Neural crest cell (in vitro differentiated cells): ENCODE results near the gene CCDC148. TPM values are rescaled to one million over a fixed set of nuclear protein-coding genes. Genes with fewer than 3 reads are reported as not detected.

Experiments used
- DNase-seq: peaks from one replicate; pipeline ENCODE4 v3.0.0; 2021; ENCODE audit warnings: low read depth, mixed read lengths, low spot score
- H3K27ac Mint-ChIP-seq: one replicate; pipeline ENCODE4 v1.8.0; 2021; ENCODE audit warnings: mild to moderate bottlenecking, mixed read lengths; ENCODE audit not compliant: unreplicated experiment
- H3K27me3 Mint-ChIP-seq: 2 replicates; pipeline ENCODE4 v1.8.0; 2021; ENCODE audit warnings: low read depth, mild to moderate bottlenecking, mixed read lengths
- H3K36me3 Mint-ChIP-seq: 2 replicates; pipeline ENCODE4 v1.8.0; 2021; ENCODE audit warnings: low read depth, mild to moderate bottlenecking, mixed read lengths
- H3K4me1 Mint-ChIP-seq: 2 replicates; pipeline ENCODE4 v1.8.0; 2021; ENCODE audit warnings: mixed read lengths
- H3K4me3 Mint-ChIP-seq: one replicate; pipeline ENCODE4 v1.8.0; 2021; ENCODE audit warnings: mild to moderate bottlenecking, mixed read lengths
- H3K9me3 Mint-ChIP-seq: 2 replicates; pipeline ENCODE4 v1.8.0; 2021; ENCODE audit warnings: mixed read lengths
- total RNA-seq: library from RNA; stranded (reverse); gene quantifications from 2 replicates; pipeline ENCODE4 v1.2.1, GENCODE V29; 2021
- TF ChIP-seq, protein P1 (sequence below): fragments of 200-600 bp; sonication (generic); conservative IDR thresholded peaks from 2 replicates; pipeline ENCODE4 v1.5.0; 2021; ENCODE audit warnings: antibody characterized with exemption, mild to moderate bottlenecking

CCDC148 gene
- total RNA-seq, 1 donor from 2014 or later, result 1.8 TPM

DNA sequence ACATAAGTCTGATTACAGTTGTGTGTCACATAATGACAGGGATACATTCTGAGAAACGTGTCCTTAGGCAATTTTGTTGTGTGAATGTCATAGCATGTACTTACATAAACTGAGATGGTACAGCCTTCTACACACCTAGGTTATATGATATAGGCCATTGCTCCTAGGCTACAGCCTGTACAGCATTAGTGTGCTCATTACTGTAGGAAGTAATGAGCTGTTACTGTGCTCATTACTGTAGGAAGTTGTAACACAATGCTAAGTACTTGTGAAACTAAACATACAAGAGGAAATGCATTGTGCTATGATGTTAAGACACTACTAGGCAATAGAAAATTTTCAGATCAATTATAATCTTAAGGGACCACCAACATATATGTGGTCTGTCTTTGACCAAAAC is 282.1 kb downstream of the CCDC148 start:
- Mint-ChIP-seq H3K27ac (no peak overlapping the region), H3K4me3 (no peak overlapping the region), H3K4me1 (no peaks in the 10 kb centered on the region), H3K36me3 (no peaks in the 10 kb centered on the region), H3K9me3 (no peaks in the 10 kb centered on the region), H3K27me3 (no peaks in the 10 kb centered on the region)
- no peak for DNase-seq
- TF ChIP-seq, protein P1, sequence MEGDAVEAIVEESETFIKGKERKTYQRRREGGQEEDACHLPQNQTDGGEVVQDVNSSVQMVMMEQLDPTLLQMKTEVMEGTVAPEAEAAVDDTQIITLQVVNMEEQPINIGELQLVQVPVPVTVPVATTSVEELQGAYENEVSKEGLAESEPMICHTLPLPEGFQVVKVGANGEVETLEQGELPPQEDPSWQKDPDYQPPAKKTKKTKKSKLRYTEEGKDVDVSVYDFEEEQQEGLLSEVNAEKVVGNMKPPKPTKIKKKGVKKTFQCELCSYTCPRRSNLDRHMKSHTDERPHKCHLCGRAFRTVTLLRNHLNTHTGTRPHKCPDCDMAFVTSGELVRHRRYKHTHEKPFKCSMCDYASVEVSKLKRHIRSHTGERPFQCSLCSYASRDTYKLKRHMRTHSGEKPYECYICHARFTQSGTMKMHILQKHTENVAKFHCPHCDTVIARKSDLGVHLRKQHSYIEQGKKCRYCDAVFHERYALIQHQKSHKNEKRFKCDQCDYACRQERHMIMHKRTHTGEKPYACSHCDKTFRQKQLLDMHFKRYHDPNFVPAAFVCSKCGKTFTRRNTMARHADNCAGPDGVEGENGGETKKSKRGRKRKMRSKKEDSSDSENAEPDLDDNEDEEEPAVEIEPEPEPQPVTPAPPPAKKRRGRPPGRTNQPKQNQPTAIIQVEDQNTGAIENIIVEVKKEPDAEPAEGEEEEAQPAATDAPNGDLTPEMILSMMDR, result no peak

DNA sequence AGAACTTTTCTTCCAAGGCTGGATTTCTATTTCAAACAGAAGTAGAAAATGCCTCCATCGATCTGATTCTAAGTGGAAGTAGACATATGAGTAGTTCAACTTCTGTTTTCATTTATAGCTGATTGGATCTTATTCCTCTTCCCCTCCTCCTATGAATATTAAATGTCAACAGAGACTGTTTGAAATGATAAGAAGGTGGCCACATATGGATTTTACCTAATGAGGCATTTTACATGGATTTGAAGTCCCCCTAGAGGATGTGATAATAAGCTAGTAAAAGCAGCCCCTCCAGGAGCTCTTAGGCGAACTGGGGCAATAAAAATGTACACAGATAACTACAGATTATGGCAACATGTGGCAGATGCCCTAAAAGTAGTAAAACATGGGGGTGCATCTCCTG is 283.8 kb downstream of the CCDC148 start:
- Mint-ChIP-seq H3K27ac (no peak overlapping the region), H3K4me3 (no peak overlapping the region), H3K27me3 (no peaks in the 10 kb centered on the region)

DNA sequence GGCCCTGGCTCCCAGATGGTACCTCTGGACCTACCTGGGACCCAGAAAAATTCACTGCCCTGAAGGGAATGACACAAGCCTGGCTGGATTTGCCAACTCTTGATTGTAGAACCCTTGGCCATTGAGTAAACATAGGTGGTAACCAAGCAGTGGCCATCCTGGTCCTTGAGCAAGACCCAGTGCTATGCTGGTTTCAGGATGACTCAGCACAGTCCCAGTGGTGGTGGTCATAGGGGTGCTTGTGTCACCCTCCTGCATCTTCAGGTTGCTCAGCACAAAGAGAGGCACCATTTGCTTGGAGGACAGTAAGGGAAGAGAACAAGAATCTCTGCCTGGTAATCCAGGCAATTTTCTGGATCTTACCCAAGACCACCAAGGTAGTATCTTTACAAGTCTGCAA is 302.0 kb downstream of the CCDC148 start:
- Mint-ChIP-seq H3K36me3 (no peaks in the 10 kb centered on the region), H3K4me3 (no peak overlapping the region), H3K9me3 (peaks cover 3% of the 10 kb centered on the region), H3K27me3 (no peaks in the 10 kb centered on the region), H3K27ac (no peak overlapping the region), H3K4me1 (no peaks in the 10 kb centered on the region)
- TF ChIP-seq, protein P1, result no peak
- DNase-seq, result no peak

More for the DNA sequence above, 283.8 kb downstream of the CCDC148 start:
- DNase-seq, result no peak
- H3K9me3 Mint-ChIP-seq, result no peaks in the 10 kb centered on the region
- TF ChIP-seq, protein P1, result no peak
- H3K4me1 Mint-ChIP-seq, result no peaks in the 10 kb centered on the region
- no peaks in the 10 kb centered on the region for H3K36me3 Mint-ChIP-seq

DNA sequence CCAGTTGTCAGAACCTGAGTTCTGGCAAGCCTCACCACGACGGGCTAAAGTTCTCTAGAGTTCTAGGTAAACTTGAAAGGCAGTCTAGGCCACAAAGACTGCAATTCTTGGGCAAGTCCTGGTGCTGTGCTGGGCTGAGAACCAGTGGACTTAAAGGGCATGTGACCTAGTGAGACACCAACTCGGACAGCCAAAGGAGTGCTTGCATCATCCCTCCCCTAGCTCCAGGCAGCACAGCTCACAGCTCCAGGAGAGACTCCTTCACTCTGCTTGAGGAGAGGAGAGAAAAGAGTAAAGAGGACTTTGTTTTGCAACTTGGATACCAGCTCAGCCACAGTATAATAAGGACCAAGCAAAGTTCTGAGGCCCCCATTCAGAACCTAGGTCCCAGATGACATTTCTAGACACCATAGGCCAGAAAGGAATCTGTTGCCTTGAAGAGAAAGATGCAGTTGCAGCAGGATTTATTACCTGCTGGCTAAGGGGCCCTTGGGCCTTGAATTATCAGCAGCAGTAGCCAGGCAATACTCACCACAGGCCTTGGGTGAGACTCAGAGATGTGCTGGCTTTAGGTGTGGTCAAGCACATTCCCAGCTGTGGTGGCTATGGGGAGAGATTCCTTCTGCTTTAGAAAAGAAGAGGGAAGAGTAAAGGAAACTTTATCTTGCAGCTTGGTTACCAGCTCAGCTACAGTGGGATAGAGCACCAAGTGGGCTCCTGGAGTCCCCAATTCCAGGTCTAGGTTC is 303.1 kb downstream of the CCDC148 start:
- Mint-ChIP-seq H3K36me3 (no peaks in the 10 kb centered on the region), H3K4me1 (no peaks in the 10 kb centered on the region), H3K4me3 (no peak overlapping the region), H3K27me3 (no peaks in the 10 kb centered on the region), H3K27ac (no peak overlapping the region), H3K9me3 (peaks cover 8% of the 10 kb centered on the region)
- TF ChIP-seq, protein P1, result no peak
- DNase-seq, result no peak

DNA sequence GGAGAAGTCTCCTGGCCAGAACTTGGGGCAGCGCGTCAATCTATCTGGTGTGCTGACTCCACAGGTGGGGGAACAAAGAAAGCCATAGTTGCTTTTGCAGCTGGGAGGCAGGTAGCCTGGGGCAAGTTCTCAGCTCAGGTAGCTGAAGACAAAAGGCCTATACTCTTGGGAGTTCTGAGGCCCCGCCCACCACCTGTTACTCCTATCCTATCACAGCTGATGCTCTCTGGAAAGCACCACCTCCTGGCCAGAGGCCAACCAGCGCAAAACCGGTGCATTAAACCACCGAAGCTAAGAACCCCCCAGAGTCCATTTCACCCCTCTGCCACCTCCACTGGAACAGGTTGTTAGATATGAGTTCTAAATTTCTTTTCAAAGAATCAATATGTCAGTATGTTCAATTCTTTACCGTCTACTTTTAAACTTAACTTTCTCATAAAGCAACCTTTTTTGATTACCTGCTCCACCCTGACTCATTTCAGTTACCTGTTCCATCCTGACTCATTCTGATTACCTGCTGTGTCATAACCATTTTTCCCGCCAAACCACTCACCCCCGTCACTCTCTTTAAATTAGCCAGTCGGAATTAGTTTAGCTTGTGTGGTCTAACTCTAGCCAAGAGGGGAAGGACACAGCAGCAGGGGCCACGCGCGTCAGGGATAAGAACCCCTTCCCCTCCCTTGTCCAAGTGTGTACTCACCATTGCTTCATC is 311.5 kb downstream of the CCDC148 start:
- Mint-ChIP-seq H3K4me1 (no peaks in the 10 kb centered on the region), H3K4me3 (no peak overlapping the region), H3K27me3 (no peaks in the 10 kb centered on the region), H3K27ac (no peak overlapping the region), H3K9me3 (peaks cover 12% of the 10 kb centered on the region), H3K36me3 (no peaks in the 10 kb centered on the region)
- no peak for DNase-seq
- TF ChIP-seq, protein P1, result no peak
